K562 (cell line): Measurements from ENCODE around the gene GPR32. TPM values are rescaled to one million over a fixed set of nuclear protein-coding genes. Genes with fewer than 3 reads are reported as not detected.

ENCODE experiments used
- ARID4B ChIP-seq: sonication (generic); formaldehyde crosslinking; IDR thresholded peaks from 2 replicates; pipeline ENCODE4 v1.8.0; 2022; ENCODE audit warnings: mild to moderate bottlenecking, missing genetic modification reagents
- FOXO4 ChIP-seq: fragments of 450-650 bp; formaldehyde crosslinking; IDR thresholded peaks from 2 replicates; pipeline ENCODE4 v1.4.0; 2020; ENCODE audit warnings: mild to moderate bottlenecking, moderate library complexity
- HMGN3 ChIP-seq: IDR thresholded peaks from 2 replicates; pipeline ENCODE4 v1.6.1; 2011; ENCODE audit warnings: borderline replicate concordance, low read depth, mild to moderate bottlenecking, mixed read lengths, low read length; ENCODE audit not compliant: insufficient read length; ENCODE audit errors: extremely low read depth
- KAT7 ChIP-seq: sonication (generic); formaldehyde crosslinking; IDR thresholded peaks from 2 replicates; pipeline ENCODE4 v1.8.0; 2022; ENCODE audit warnings: missing genetic modification reagents, mild to moderate bottlenecking, borderline replicate concordance
- MGA ChIP-seq: fragments of 450-650 bp; IDR thresholded peaks from 2 replicates; pipeline ENCODE4 v1.6.1; 2016; ENCODE audit warnings: mild to moderate bottlenecking, moderate library complexity
- RNF2 ChIP-seq: sonication (generic); IDR thresholded peaks from 2 replicates; pipeline ENCODE4 v1.6.1; 2016
- ZFX ChIP-seq: sonication (generic); formaldehyde crosslinking; IDR thresholded peaks from 2 replicates; pipeline ENCODE4 v1.8.0; 2022; ENCODE audit warnings: mild to moderate bottlenecking, missing genetic modification reagents, moderate library complexity
- ZNF431 ChIP-seq: sonication (generic); formaldehyde crosslinking; IDR thresholded peaks from 2 replicates; pipeline ENCODE4 v1.8.0; 2022; ENCODE audit warnings: mild to moderate bottlenecking, missing genetic modification reagents
- polyA plus RNA-seq, 8 experiments: library from polyadenylated mRNA; depleted of rRNA in 4 of 8; stranded (reverse) in 5 of 8; unstranded in 3 of 8; fragments of >200 nt; fragmentation: Nextera tagmentation in 2 of 8; fragmentation: Illumina TruSeq in 1 of 8; extraction: Ambion mirVana in 2 of 8; extraction: Trizol in 1 of 8; gene quantifications; 2 replicates each; pipeline versions ENCODE4 v1.2.1 to v1.2.3, GENCODE V29; 2011 to 2014; ENCODE audit warnings: inconsistent platforms in 1 of 8, missing spikeins in 1 of 8
- total RNA-seq, 7 experiments: library from RNA; depleted of rRNA in 6 of 7; stranded (reverse); fragments of >200 nt in 6 of 7; fragmentation: Illumina TruSeq in 2 of 7; extraction: Trizol in 2 of 7; gene quantifications; 2 replicates each; pipeline versions ENCODE4 v1.2.1 to v1.2.3, GENCODE V29; 2011 to 2021; ENCODE audit warnings: low replicate concordance in 1 of 7

The GPR32 gene
- total and polyA plus RNA-seq, 9 of the 15 experiments (the other 6 are each of a cell fraction or from before 2014, with no cell fraction given), result not detected

- TF ChIP-seq MGA (peak; percentile 85), ARID4B (CRISPR knock-in tag) (peak; percentile 87), FOXO4 (CRISPR knock-in tag) (0 out of 2 replicates have a peak, but pooled peaks have one; percentile 50), KAT7 (peak; percentile 42; the same call in 1 of the 2 replicates), HMGN3 (peak; percentile 73), ZNF431 (0 out of 2 replicates have a peak, but pooled peaks have one; percentile 64), ZFX (peak; percentile 76), RNF2 (0 out of 2 replicates have a peak, but pooled peaks have one; percentile 62)
Measured at GRCh38 chr19:50723735-50724521, 46.3 kb upstream of the GPR32 start (continued).
